SK-N-SH treated with all-trans-retinoic acid at 6 μM for 48 hours (cell line): Measurements from ENCODE around the gene AGAP1.

ENCODE experiments used
- ATAC-seq: fragments of 200-7000 bp; cut with Tn5 transposase; 3 replicates; pipeline ENCODE4 v1.9.1; 2020; ENCODE audit warnings: mild to moderate bottlenecking, moderate library complexity
- ARNTL ChIP-seq: fragments of 450-650 bp; formaldehyde crosslinking; IDR thresholded peaks from 2 replicates; pipeline ENCODE4 v1.5.0; 2020; ENCODE audit warnings: low read depth, mild to moderate bottlenecking, moderate library complexity, borderline replicate concordance
- BACH2 ChIP-seq: fragments of 250-450 bp; sonication (Bioruptor Pico); IDR thresholded peaks from 2 replicates; pipeline ENCODE4 v1.9.0; 2021; ENCODE audit warnings: mild to moderate bottlenecking, borderline replicate concordance
- CSDC2 ChIP-seq: fragments of 250-450 bp; sonication (Bioruptor Pico); IDR thresholded peaks from 2 replicates; pipeline ENCODE4 v1.5.0; 2020; ENCODE audit warnings: mild to moderate bottlenecking, moderate library complexity
- ESRRG ChIP-seq: fragments of 250-450 bp; sonication (Bioruptor Pico); IDR thresholded peaks from 2 replicates; pipeline ENCODE4 v1.6.1; 2021; ENCODE audit warnings: mild to moderate bottlenecking
- GLIS3 ChIP-seq: fragments of 250-450 bp; sonication (Bioruptor Pico); IDR thresholded peaks from 2 replicates; pipeline ENCODE4 v1.5.0; 2020; ENCODE audit warnings: mild to moderate bottlenecking, moderate library complexity
- ISL1 ChIP-seq: fragments of 250-450 bp; sonication (Bioruptor Pico); IDR thresholded peaks from 2 replicates; pipeline ENCODE4 v2.1.2; 2022; ENCODE audit warnings: mild to moderate bottlenecking, moderate library complexity
- OSR1 ChIP-seq: fragments of 250-450 bp; sonication (Bioruptor Pico); IDR thresholded peaks from 2 replicates; pipeline ENCODE4 v1.8.0; 2022; ENCODE audit warnings: moderate library complexity, mild to moderate bottlenecking, inconsistent platforms
- PPARA ChIP-seq: fragments of 250-450 bp; sonication (Bioruptor Pico); IDR thresholded peaks from 2 replicates; pipeline ENCODE4 v1.5.0; 2020; ENCODE audit warnings: mild to moderate bottlenecking, borderline replicate concordance
- RARB ChIP-seq: fragments of 250-450 bp; sonication (Bioruptor Pico); IDR thresholded peaks from 2 replicates; pipeline ENCODE4 v1.8.0; 2021; ENCODE audit warnings: mild to moderate bottlenecking, moderate library complexity
- SNAI2 ChIP-seq: fragments of 250-450 bp; sonication (Bioruptor Pico); IDR thresholded peaks from 2 replicates; pipeline ENCODE4 v1.5.0; 2020; ENCODE audit warnings: mild to moderate bottlenecking, moderate library complexity
- TCF4 ChIP-seq: fragments of 250-450 bp; sonication (Bioruptor Pico); IDR thresholded peaks from 2 replicates; pipeline ENCODE4 v1.8.0; 2021; ENCODE audit warnings: mild to moderate bottlenecking, moderate library complexity, borderline replicate concordance
- TOX ChIP-seq: fragments of 250-450 bp; sonication (Bioruptor Pico); IDR thresholded peaks from 2 replicates; pipeline ENCODE4 v1.8.0; 2021; ENCODE audit warnings: mild to moderate bottlenecking, moderate library complexity, borderline replicate concordance
- ZFP3 ChIP-seq: fragments of 250-450 bp; sonication (Bioruptor Pico); IDR thresholded peaks from 2 replicates; pipeline ENCODE4 v1.5.0; 2020; ENCODE audit warnings: mild to moderate bottlenecking, moderate library complexity
- ZFP30 ChIP-seq: fragments of 450-650 bp; formaldehyde crosslinking; IDR thresholded peaks from 2 replicates; pipeline ENCODE4 v1.5.0; 2022; ENCODE audit warnings: mild to moderate bottlenecking, moderate library complexity
- ZNF565 ChIP-seq: fragments of 450-650 bp; formaldehyde crosslinking; conservative IDR thresholded peaks from 2 replicates; pipeline ENCODE4 v1.5.0; 2020; ENCODE audit warnings: low read depth, mild to moderate bottlenecking, moderate library complexity
- ZNF70 ChIP-seq: fragments of 450-650 bp; formaldehyde crosslinking; IDR thresholded peaks from 2 replicates; pipeline ENCODE4 v1.5.0; 2020; ENCODE audit warnings: mild to moderate bottlenecking, moderate library complexity
- ZNF8 ChIP-seq: fragments of 450-650 bp; formaldehyde crosslinking; IDR thresholded peaks from 2 replicates; pipeline ENCODE4 v1.5.0; 2020; ENCODE audit warnings: mild to moderate bottlenecking, moderate library complexity
- TF ChIP-seq, protein P1 (sequence below): fragments of 250-450 bp; sonication (Bioruptor Pico); IDR thresholded peaks from 2 replicates; pipeline ENCODE4 v1.5.1; 2020; ENCODE audit warnings: low read depth, mild to moderate bottlenecking, moderate library complexity
- TF ChIP-seq, protein P2 (sequence below): fragments of 250-450 bp; sonication (Bioruptor Pico); IDR thresholded peaks from 2 replicates; pipeline ENCODE4 v1.5.1; 2021; ENCODE audit warnings: mild to moderate bottlenecking, moderate library complexity
- TF ChIP-seq, protein P3 (sequence below): fragments of 250-450 bp; sonication (Bioruptor Pico); IDR thresholded peaks from 2 replicates; pipeline ENCODE4 v1.5.0; 2020; ENCODE audit warnings: mild to moderate bottlenecking, moderate library complexity
- TF ChIP-seq, protein P4 (sequence below): fragments of 250-450 bp; sonication (Bioruptor Pico); IDR thresholded peaks from 2 replicates; pipeline ENCODE4 v1.8.0; 2020; ENCODE audit warnings: mild to moderate bottlenecking, moderate library complexity, borderline replicate concordance

AGAP1 gene

DNA sequence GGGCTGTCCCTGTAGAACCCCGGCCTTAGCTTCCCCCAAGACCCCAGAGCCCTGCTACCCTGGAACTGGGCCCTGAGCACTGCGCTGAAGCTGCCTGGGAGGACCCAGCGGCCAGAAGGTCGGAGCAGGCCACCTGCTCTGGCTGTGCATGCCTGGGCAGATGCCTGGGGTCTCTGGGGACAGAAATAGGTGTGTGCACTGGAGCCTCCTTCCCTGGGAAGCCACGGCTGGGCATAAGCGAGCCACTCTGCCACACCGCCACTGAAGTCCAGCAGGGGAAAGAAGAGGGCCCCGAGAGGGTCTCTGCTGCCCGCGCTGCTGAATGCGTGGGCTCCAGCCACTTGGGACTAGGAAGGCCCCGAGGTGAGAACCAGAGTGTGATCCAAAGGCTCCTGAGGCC, 667.7 kb downstream of the AGAP1 start:
- ATAC-seq = no peak
- no peak for TF ChIP-seq ZNF565
- no peak for TF ChIP-seq ZFP30 (CRISPR knock-in tag)
- TF ChIP-seq, protein P1, sequence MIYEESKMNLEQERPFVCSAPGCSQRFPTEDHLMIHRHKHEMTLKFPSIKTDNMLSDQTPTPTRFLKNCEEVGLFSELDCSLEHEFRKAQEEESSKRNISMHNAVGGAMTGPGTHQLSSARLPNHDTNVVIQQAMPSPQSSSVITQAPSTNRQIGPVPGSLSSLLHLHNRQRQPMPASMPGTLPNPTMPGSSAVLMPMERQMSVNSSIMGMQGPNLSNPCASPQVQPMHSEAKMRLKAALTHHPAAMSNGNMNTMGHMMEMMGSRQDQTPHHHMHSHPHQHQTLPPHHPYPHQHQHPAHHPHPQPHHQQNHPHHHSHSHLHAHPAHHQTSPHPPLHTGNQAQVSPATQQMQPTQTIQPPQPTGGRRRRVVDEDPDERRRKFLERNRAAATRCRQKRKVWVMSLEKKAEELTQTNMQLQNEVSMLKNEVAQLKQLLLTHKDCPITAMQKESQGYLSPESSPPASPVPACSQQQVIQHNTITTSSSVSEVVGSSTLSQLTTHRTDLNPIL (CRISPR knock-in tag) = no peak
- no peak for TF ChIP-seq CSDC2
- no peak for TF ChIP-seq TOX (CRISPR knock-in tag)
- no peak for TF ChIP-seq SNAI2 (CRISPR knock-in tag)
- TF ChIP-seq ZFP3 (CRISPR knock-in tag) = no peak
- TF ChIP-seq ZNF8 = no peak
- no peak for TF ChIP-seq ARNTL
- TF ChIP-seq, protein P2, sequence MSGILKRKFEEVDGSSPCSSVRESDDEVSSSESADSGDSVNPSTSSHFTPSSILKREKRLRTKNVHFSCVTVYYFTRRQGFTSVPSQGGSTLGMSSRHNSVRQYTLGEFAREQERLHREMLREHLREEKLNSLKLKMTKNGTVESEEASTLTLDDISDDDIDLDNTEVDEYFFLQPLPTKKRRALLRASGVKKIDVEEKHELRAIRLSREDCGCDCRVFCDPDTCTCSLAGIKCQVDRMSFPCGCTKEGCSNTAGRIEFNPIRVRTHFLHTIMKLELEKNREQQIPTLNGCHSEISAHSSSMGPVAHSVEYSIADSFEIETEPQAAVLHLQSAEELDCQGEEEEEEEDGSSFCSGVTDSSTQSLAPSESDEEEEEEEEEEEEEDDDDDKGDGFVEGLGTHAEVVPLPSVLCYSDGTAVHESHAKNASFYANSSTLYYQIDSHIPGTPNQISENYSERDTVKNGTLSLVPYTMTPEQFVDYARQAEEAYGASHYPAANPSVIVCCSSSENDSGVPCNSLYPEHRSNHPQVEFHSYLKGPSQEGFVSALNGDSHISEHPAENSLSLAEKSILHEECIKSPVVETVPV = no peak
- no peak for TF ChIP-seq ESRRG
- no peak for TF ChIP-seq OSR1
- no peak for TF ChIP-seq ZNF70 (CRISPR knock-in tag)
- no peak for TF ChIP-seq RARB (CRISPR knock-in tag)
- no peak for TF ChIP-seq BACH2
- no peak for TF ChIP-seq GLIS3

DNA sequence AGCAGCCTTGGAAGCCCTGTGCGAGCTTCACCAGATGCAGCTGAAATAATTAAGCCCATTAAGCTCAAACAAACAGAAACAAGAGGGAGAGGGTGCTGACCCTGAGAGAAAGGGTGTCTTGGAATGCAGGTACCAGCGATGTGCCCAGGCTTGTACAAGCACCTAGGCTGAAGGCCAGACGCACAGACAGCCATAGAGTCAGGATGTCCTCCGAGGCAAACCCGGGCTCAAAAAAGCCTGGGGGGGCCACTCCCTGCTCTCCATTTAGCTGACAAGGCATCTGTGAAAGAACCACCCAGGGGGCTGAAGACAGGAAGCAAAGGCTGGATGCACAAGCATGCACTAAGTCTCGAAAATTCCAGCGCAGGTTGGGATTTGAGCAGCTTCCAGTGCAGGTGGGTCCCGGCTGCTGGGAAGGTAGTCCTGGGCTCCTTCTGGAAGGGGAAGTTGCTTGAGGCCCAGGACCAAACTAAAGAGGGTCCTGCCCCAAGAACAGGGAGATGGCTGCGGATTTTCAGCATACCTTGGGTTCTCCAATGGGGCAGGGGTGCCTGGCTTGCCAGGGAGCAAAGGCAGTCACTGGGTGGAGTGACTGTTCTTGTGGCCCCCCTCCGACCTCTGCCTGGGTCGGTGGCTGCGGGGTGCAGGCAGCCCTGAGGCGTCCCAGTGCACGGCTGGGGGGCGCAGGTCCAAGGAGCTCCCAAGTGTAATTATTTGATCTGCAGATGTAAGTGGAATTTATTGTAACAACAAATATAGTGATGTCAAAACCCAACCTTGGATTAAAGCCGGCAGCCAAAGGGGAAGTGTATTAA, 668.4 kb downstream of the AGAP1 start:
- no peak for ATAC-seq
- TF ChIP-seq, protein P1 (CRISPR knock-in tag) = no peak
- TF ChIP-seq ARNTL (no peak), GLIS3 (no peak), ZNF70 (CRISPR knock-in tag) (no peak), ZNF565 (no peak), ESRRG (no peak)

DNA sequence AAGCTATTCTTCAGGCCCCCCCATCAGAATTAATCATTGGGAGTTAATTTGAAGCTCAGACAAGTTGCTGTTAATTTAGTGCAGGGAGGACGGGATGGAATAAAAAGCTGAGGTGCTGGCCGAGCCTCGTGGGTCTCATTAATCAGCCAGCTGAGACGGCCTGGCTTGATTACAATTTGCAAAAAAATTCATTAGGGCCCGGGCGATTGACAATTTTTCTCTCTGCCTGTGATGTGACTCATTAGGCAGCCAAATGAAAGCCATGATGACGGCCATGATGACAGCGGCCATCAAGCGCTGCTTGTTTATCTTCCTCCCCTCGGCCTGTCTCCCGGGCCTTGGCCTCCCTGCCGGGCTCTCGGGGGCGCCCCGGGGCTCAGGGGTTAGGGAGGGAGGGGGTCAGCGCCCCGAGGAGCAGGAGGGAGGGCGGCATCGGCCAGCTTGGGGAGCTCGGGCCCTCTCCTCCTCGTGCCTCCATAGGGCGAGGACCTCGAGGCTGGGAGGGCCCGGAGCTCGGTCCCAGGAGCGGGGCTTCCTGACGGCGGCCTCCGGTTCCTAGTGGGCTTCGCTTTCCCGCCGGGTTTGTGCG, 669.1 kb downstream of the AGAP1 start:
- ATAC-seq = no peak
- TF ChIP-seq, protein P1 (CRISPR knock-in tag) = no peak
- no peak for TF ChIP-seq ZNF565
- no peak for TF ChIP-seq OSR1
- no peak for TF ChIP-seq BACH2
- TF ChIP-seq PPARA = no peak

DNA sequence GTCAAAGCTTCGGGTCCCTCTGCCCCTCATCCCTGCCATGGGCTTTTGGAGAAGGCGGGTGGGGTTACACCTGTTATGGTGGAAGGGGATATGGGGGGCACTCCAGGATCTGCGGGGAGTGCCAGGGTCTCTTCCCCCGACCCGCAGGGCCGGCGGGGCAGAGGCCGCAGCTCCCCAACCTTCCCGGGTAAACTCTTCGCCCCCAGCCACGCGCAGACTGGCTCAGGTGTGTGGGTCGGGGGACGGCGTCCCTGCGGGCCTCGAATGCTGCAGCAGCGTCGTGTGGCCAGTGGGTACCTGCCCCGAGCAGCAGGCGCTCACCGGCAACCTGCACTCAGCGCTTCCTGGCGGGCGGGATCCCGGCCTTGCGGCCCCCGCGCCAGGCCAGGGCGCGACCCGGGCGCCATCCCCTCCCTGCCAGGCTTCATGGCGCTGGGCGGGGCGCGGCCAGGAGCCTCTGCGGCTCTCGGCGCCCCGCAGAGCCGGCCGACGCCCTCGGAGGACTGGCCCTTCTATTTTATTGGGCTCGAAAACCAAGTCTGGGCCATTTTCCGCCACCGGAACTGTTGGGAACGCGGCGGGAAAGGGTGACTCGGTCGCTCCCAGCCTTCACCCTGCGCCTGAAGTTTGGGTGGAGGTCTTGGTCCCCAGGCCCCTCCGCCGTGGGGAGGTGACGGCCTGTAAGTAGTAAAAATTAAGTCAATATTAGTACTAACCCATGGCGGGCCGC, 669.8 kb downstream of the AGAP1 start:
- ATAC-seq = no peak
- TF ChIP-seq TCF4 (CRISPR knock-in tag) (no peak), ISL1 (CRISPR knock-in tag) (no peak), ARNTL (no peak), PPARA (no peak), OSR1 (no peak), ZNF70 (CRISPR knock-in tag) (no peak), BACH2 (no peak), ZNF8 (no peak), TOX (CRISPR knock-in tag) (no peak), CSDC2 (no peak), ESRRG (no peak), ZNF565 (no peak), ZFP30 (CRISPR knock-in tag) (no peak), GLIS3 (no peak)
- TF ChIP-seq, protein P1 (CRISPR knock-in tag) = no peak
- TF ChIP-seq, protein P3, sequence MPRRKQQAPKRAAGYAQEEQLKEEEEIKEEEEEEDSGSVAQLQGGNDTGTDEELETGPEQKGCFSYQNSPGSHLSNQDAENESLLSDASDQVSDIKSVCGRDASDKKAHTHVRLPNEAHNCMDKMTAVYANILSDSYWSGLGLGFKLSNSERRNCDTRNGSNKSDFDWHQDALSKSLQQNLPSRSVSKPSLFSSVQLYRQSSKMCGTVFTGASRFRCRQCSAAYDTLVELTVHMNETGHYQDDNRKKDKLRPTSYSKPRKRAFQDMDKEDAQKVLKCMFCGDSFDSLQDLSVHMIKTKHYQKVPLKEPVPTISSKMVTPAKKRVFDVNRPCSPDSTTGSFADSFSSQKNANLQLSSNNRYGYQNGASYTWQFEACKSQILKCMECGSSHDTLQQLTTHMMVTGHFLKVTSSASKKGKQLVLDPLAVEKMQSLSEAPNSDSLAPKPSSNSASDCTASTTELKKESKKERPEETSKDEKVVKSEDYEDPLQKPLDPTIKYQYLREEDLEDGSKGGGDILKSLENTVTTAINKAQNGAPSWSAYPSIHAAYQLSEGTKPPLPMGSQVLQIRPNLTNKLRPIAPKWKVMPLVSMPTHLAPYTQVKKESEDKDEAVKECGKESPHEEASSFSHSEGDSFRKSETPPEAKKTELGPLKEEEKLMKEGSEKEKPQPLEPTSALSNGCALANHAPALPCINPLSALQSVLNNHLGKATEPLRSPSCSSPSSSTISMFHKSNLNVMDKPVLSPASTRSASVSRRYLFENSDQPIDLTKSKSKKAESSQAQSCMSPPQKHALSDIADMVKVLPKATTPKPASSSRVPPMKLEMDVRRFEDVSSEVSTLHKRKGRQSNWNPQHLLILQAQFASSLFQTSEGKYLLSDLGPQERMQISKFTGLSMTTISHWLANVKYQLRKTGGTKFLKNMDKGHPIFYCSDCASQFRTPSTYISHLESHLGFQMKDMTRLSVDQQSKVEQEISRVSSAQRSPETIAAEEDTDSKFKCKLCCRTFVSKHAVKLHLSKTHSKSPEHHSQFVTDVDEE (CRISPR knock-in tag) = no peak
- TF ChIP-seq, protein P4, sequence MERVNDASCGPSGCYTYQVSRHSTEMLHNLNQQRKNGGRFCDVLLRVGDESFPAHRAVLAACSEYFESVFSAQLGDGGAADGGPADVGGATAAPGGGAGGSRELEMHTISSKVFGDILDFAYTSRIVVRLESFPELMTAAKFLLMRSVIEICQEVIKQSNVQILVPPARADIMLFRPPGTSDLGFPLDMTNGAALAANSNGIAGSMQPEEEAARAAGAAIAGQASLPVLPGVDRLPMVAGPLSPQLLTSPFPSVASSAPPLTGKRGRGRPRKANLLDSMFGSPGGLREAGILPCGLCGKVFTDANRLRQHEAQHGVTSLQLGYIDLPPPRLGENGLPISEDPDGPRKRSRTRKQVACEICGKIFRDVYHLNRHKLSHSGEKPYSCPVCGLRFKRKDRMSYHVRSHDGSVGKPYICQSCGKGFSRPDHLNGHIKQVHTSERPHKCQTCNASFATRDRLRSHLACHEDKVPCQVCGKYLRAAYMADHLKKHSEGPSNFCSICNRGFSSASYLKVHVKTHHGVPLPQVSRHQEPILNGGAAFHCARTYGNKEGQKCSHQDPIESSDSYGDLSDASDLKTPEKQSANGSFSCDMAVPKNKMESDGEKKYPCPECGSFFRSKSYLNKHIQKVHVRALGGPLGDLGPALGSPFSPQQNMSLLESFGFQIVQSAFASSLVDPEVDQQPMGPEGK (CRISPR knock-in tag) = no peak
